HCT116 (cell line): ENCODE data around the gene SRGAP1. TPM values are rescaled to one million over a fixed set of nuclear protein-coding genes. Genes with fewer than 3 reads are reported as not detected.

Source experiments
- ATAC-seq: fragments of 200-7000 bp; cut with Tn5 transposase; 2 replicates; pipeline ENCODE4 v1.9.1; 2020; ENCODE audit warnings: mild to moderate bottlenecking, moderate library complexity
- BruUV-seq: library from RNA; stranded (reverse); fragments of 400-500 nt; replicated peaks from 2 replicates; lab custom pipeline; 2021; lab: Mats Ljungman, UMichigan
- CTCF ChIA-PET: fragments of 300-600 bp; sonication (Branson Sonifier 250); formaldehyde crosslinking; loops from one replicate; lab custom pipeline; 2021; ENCODE audit warnings: antibody characterized with exemption; lab: Charles Lee
- POLR2A ChIA-PET: fragments of 300-600, 350-600 bp; sonication (Branson Sonifier 250); formaldehyde crosslinking; loops from one replicate; lab custom pipeline; 2021; ENCODE audit warnings: antibody characterized with exemption; lab: Charles Lee
- RAD21 ChIA-PET, 2 experiments: fragments of 300-600 bp; sonication (Branson Sonifier 250); formaldehyde crosslinking; loops; one replicate each; lab custom pipeline; 2023; ENCODE audit warnings: low total read pairs in 2 of 2; ENCODE audit not compliant: uncharacterized antibody in 2 of 2, unreplicated experiment in 2 of 2, low non-redundant PET in 1 of 2; lab: Charles Lee
- DNase-seq: peaks from one replicate; pipeline ENCODE4 v3.0.0-alpha.2; 2010; ENCODE audit warnings: low read depth, low spot score
- H2AFZ ChIP-seq: fragments of 200-600 bp; shearing (Covaris generic), sonication (generic); 2 replicates; pipeline ENCODE4 v1.6.1; 2017; ENCODE audit warnings: low read depth, mixed run types, mixed read lengths, antibody characterized with exemption, low read length; ENCODE audit not compliant: poor library complexity, severe bottlenecking
- H3K27ac ChIP-seq: 2 replicates; pipeline ENCODE4 v1.5.1; 2012; ENCODE audit warnings: low read depth, low read length
- H3K27me3 ChIP-seq: fragments of 200-600 bp; sonication (generic); 2 replicates; pipeline ENCODE4 v1.6.1; 2016; ENCODE audit warnings: mixed run types, low read length, mixed read lengths; ENCODE audit not compliant: insufficient read depth
- H3K36me3 ChIP-seq, 2 experiments: fragments of 200-500 bp in 1 of 2; fragments of 200-600 bp in 1 of 2; sonication (Bioruptor generic) in 1 of 2; sonication (generic) in 1 of 2; 2 replicates each; pipeline versions ENCODE4 v1.5.1 to v1.6.1; 2014 to 2016; ENCODE audit warnings: low read length in 2 of 2, inconsistent platforms in 1 of 2, mixed read lengths in 1 of 2, mixed run types in 1 of 2; ENCODE audit not compliant: insufficient read depth in 2 of 2, control insufficient read depth in 1 of 2
- H3K4me1 ChIP-seq, 2 experiments: fragments of 200-600 bp in 1 of 2; sonication (generic) in 1 of 2; 2 replicates each; pipeline versions ENCODE4 v1.5.1 to v1.6.1; 2012 to 2017; ENCODE audit warnings: low read length in 2 of 2, inconsistent platforms in 1 of 2, mild to moderate bottlenecking in 1 of 2, mixed read lengths in 1 of 2, mixed run types in 1 of 2, moderate library complexity in 1 of 2; ENCODE audit not compliant: insufficient read depth in 2 of 2, control insufficient read depth in 1 of 2
- H3K4me2 ChIP-seq: fragments of 200-600 bp; sonication (generic); 2 replicates; pipeline ENCODE4 v1.6.1; 2017; ENCODE audit warnings: mixed run types, low read length, mixed read lengths
- H3K4me3 ChIP-seq, 2 experiments: fragments of 200-600 bp in 1 of 2; sonication (generic) in 1 of 2; replicated peaks in 1 of 2; 2 replicates each; pipeline ENCODE4 v1.5.1; 2011 to 2016; ENCODE audit warnings: low read length in 2 of 2, control low read depth in 1 of 2, low read depth in 1 of 2, mild to moderate bottlenecking in 1 of 2, mixed read lengths in 1 of 2, mixed run types in 1 of 2
- H3K79me2 ChIP-seq: fragments of 200-600 bp; sonication (generic); 2 replicates; pipeline ENCODE4 v1.6.1; 2017; ENCODE audit warnings: mild to moderate bottlenecking, mixed run types, low read length, moderate library complexity, mixed read lengths; ENCODE audit not compliant: insufficient read depth
- H3K9ac ChIP-seq: fragments of 200-600 bp; sonication (generic); 2 replicates; pipeline ENCODE4 v1.6.1; 2016; ENCODE audit warnings: low read length, mixed read lengths
- H3K9me2 ChIP-seq: fragments of 200-600 bp; sonication (generic), shearing (Covaris generic); 2 replicates; pipeline ENCODE4 v1.6.1; 2017; ENCODE audit warnings: mixed run types, mild to moderate bottlenecking, moderate library complexity; ENCODE audit not compliant: insufficient read depth
- H3K9me3 ChIP-seq, 2 experiments: fragments of 200-500 bp in 1 of 2; fragments of 200-600 bp in 1 of 2; sonication (Bioruptor generic) in 1 of 2; sonication (generic) in 1 of 2; 2 replicates each; pipeline ENCODE4 v1.6.1; 2014 to 2017; ENCODE audit warnings: low read length in 2 of 2, mixed read lengths in 2 of 2, inconsistent platforms in 1 of 2, low read depth in 1 of 2, mild to moderate bottlenecking in 1 of 2, mixed run types in 1 of 2, moderate library complexity in 1 of 2; ENCODE audit not compliant: control insufficient read depth in 1 of 2, insufficient read depth in 1 of 2
- H4K20me1 ChIP-seq: fragments of 200-600 bp; sonication (generic), shearing (Covaris generic); 2 replicates; pipeline ENCODE4 v1.6.1; 2017; ENCODE audit warnings: mixed run types, mild to moderate bottlenecking, moderate library complexity; ENCODE audit not compliant: insufficient read depth
- EGR1 ChIP-seq: IDR thresholded peaks from 2 replicates; pipeline ENCODE4 v1.6.1; 2012; ENCODE audit warnings: low read depth
- ELF1 ChIP-seq: IDR thresholded peaks from 2 replicates; pipeline ENCODE4 v1.6.1; 2012; ENCODE audit warnings: low read depth, borderline replicate concordance
- EZH2 ChIP-seq: fragments of 200-600 bp; sonication (generic); IDR thresholded peaks from 2 replicates; pipeline ENCODE4 v1.6.1; 2017; ENCODE audit warnings: antibody characterized with exemption, mixed run types
- EZH2phosphoT487 ChIP-seq: fragments of 200-600 bp; IDR thresholded peaks from 2 replicates; pipeline ENCODE4 v1.6.1; 2018; ENCODE audit warnings: antibody characterized with exemption, borderline replicate concordance
- FOSL1 ChIP-seq: IDR thresholded peaks from 2 replicates; pipeline ENCODE4 v1.6.1; 2012; ENCODE audit warnings: low read depth
- POLR2A ChIP-seq: IDR thresholded peaks from 2 replicates; pipeline ENCODE4 v1.7.0; 2011; ENCODE audit warnings: borderline replicate concordance; ENCODE audit not compliant: insufficient read depth, insufficient read length; ENCODE audit errors: extremely low read depth
- POLR2AphosphoS5 ChIP-seq: IDR thresholded peaks from 2 replicates; pipeline ENCODE4 v1.6.1; 2011; ENCODE audit warnings: mild to moderate bottlenecking, low read depth, low read length, moderate library complexity
- RAD21 ChIP-seq: IDR thresholded peaks from 2 replicates; pipeline ENCODE4 v1.6.1; 2012; ENCODE audit warnings: low read depth, mild to moderate bottlenecking
- SP1 ChIP-seq: IDR thresholded peaks from 2 replicates; pipeline ENCODE4 v1.6.1; 2012; ENCODE audit warnings: low read depth
- SRF ChIP-seq: IDR thresholded peaks from 2 replicates; pipeline ENCODE4 v1.6.1; 2012; ENCODE audit warnings: low read depth
- TCF7L2 ChIP-seq: IDR thresholded peaks from 2 replicates; pipeline ENCODE4 v1.7.0; 2011; ENCODE audit warnings: borderline replicate concordance, inconsistent platforms; ENCODE audit not compliant: insufficient read depth, insufficient read length; ENCODE audit errors: extremely low read depth
- YY1 ChIP-seq: IDR thresholded peaks from 2 replicates; pipeline ENCODE4 v1.6.1; 2011; ENCODE audit warnings: low read length, low read depth, moderate library complexity, mild to moderate bottlenecking; ENCODE audit not compliant: insufficient replicate concordance; ENCODE audit errors: extremely low read depth
- ZFX ChIP-seq: fragments of 450-650 bp; IDR thresholded peaks from 2 replicates; pipeline ENCODE4 v1.6.1; 2017
- ZNF274 ChIP-seq: fragments of 200-500 bp; sonication (Bioruptor generic); IDR thresholded peaks from 2 replicates; pipeline ENCODE4 v1.6.1; 2014; ENCODE audit warnings: mild to moderate bottlenecking, low read depth, low read length, inconsistent platforms
- intact Hi-C: fragments of 100-400 bp; cut with micrococcal nuclease; formaldehyde crosslinking; loops from 2 replicates; pipeline ENCODE4 v1.10.0; 2022
- total RNA-seq: library from RNA; stranded (reverse); gene quantifications from one replicate; pipeline ENCODE4 v1.2.1, GENCODE V29; 2021; ENCODE audit not compliant: unreplicated experiment
- TF ChIP-seq, protein P1 (sequence below), 3 experiments: fragments of 200-600 bp in 1 of 3; sonication (generic) in 1 of 3; IDR thresholded peaks in 2 of 3; conservative IDR thresholded peaks in 1 of 3; 2 replicates each; pipeline ENCODE4 v1.5.1; 2012 to 2017; ENCODE audit warnings: low read depth in 2 of 3, low read length in 2 of 3, antibody characterized with exemption in 1 of 3, borderline replicate concordance in 1 of 3, control low read depth in 1 of 3, mild to moderate bottlenecking in 1 of 3, mixed read lengths in 1 of 3, mixed run types in 1 of 3, moderate library complexity in 1 of 3; ENCODE audit not compliant: insufficient read depth in 1 of 3
- TF ChIP-seq, protein P2 (sequence below): IDR thresholded peaks from 2 replicates; pipeline ENCODE4 v1.6.1; 2012; ENCODE audit warnings: low read depth
- TF ChIP-seq, protein P3 (sequence below): IDR thresholded peaks from 2 replicates; pipeline ENCODE4 v1.6.1; 2012
- TF ChIP-seq, protein P4 (sequence below): IDR thresholded peaks from 2 replicates; pipeline ENCODE4 v1.6.1; 2012

The SRGAP1 gene
- total RNA-seq, 1 experiment from 2014 or later: 16.6 TPM

DNA sequence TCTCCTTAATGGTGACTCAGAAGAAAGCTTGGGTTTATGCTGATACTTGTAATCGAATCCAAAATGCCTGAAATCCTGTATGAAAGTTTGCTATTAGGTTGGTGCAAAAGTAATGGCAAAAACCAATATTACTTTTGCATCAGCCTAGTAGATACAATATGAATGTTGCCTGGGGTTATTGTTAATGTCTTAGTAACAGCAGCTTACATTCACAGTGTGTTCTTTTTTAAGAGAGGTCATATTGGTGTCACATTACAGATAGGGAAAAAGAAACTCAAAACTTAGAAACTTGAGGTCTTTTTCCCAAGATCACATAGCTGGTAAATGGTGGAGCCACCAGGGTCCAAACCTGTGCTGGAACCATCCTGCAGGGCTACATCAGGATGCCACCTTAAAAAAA, 25.2 kb downstream of the SRGAP1 start:
- no TSS peak for BruUV-seq
- Histone ChIP-seq H3K27ac (no peak overlapping the region), H3K9me3 (no peaks in the 10 kb centered on the region), H3K36me3 (no peaks in the 10 kb centered on the region), H4K20me1 (no peaks in the 10 kb centered on the region), H3K4me2 (no peak overlapping the region), H3K9ac (no peak overlapping the region), H3K4me1 (peaks cover 4 to 12% of the 10 kb centered on the region in 2 experiments; a peak in 1 of 4 replicates), H3K9me2 (no peaks in the 10 kb centered on the region), H3K79me2 (peaks cover 83% of the 10 kb centered on the region), H3K27me3 (no peaks in the 10 kb centered on the region), H3K4me3 (no peak overlapping the region), H2AFZ (no peak overlapping the region)
- ChIA-PET CTCF (no interaction called here), RAD21 (interaction anchor here in 1 of 2 experiments (0.7 kb wide), 1 partner anchor 340 kb away, joined by 3 read pairs; no protein-coding TSS in a partner anchor), POLR2A (interaction anchor here (0.8 kb wide), 1 partner anchor 13 kb away, joined by 4 read pairs; no protein-coding TSS in a partner anchor)
- intact Hi-C loops: no loop called here
- TF ChIP-seq RAD21: no peak
- no peak for TF ChIP-seq EZH2
- TF ChIP-seq EZH2phosphoT487: no peak
- no peak for TF ChIP-seq FOSL1
- TF ChIP-seq SRF: no peak
- no peak for TF ChIP-seq ZFX
- TF ChIP-seq SP1: no peak
- TF ChIP-seq EGR1: no peak
- no peak for TF ChIP-seq ELF1
- TF ChIP-seq ZNF274: no peak
- TF ChIP-seq, protein P1, sequence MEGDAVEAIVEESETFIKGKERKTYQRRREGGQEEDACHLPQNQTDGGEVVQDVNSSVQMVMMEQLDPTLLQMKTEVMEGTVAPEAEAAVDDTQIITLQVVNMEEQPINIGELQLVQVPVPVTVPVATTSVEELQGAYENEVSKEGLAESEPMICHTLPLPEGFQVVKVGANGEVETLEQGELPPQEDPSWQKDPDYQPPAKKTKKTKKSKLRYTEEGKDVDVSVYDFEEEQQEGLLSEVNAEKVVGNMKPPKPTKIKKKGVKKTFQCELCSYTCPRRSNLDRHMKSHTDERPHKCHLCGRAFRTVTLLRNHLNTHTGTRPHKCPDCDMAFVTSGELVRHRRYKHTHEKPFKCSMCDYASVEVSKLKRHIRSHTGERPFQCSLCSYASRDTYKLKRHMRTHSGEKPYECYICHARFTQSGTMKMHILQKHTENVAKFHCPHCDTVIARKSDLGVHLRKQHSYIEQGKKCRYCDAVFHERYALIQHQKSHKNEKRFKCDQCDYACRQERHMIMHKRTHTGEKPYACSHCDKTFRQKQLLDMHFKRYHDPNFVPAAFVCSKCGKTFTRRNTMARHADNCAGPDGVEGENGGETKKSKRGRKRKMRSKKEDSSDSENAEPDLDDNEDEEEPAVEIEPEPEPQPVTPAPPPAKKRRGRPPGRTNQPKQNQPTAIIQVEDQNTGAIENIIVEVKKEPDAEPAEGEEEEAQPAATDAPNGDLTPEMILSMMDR (IDR thresholded peaks at IDR 0.05 in 2 of 3, conservative IDR thresholded peaks at IDR 0.05 in 1 of 3; ENCODE audit: borderline replicate concordance in 1 of 3, insufficient read depth in 1 of 3, low read depth in 2 of 3, low read length in 2 of 3): no peak
- TF ChIP-seq TCF7L2: no peak
- TF ChIP-seq, protein P2, sequence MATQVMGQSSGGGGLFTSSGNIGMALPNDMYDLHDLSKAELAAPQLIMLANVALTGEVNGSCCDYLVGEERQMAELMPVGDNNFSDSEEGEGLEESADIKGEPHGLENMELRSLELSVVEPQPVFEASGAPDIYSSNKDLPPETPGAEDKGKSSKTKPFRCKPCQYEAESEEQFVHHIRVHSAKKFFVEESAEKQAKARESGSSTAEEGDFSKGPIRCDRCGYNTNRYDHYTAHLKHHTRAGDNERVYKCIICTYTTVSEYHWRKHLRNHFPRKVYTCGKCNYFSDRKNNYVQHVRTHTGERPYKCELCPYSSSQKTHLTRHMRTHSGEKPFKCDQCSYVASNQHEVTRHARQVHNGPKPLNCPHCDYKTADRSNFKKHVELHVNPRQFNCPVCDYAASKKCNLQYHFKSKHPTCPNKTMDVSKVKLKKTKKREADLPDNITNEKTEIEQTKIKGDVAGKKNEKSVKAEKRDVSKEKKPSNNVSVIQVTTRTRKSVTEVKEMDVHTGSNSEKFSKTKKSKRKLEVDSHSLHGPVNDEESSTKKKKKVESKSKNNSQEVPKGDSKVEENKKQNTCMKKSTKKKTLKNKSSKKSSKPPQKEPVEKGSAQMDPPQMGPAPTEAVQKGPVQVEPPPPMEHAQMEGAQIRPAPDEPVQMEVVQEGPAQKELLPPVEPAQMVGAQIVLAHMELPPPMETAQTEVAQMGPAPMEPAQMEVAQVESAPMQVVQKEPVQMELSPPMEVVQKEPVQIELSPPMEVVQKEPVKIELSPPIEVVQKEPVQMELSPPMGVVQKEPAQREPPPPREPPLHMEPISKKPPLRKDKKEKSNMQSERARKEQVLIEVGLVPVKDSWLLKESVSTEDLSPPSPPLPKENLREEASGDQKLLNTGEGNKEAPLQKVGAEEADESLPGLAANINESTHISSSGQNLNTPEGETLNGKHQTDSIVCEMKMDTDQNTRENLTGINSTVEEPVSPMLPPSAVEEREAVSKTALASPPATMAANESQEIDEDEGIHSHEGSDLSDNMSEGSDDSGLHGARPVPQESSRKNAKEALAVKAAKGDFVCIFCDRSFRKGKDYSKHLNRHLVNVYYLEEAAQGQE: no peak
- no peak for TF ChIP-seq POLR2AphosphoS5
- TF ChIP-seq, protein P3, sequence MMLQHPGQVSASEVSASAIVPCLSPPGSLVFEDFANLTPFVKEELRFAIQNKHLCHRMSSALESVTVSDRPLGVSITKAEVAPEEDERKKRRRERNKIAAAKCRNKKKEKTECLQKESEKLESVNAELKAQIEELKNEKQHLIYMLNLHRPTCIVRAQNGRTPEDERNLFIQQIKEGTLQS: no peak
- TF ChIP-seq YY1: no peak
- no peak for TF ChIP-seq POLR2A
- TF ChIP-seq, protein P4, sequence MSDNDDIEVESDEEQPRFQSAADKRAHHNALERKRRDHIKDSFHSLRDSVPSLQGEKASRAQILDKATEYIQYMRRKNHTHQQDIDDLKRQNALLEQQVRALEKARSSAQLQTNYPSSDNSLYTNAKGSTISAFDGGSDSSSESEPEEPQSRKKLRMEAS: no peak
- ATAC-seq (no peak), DNase-seq (no peak)
